Natural killer cell treated with Interleukin-12 subunit alpha and Interleukin-12 subunit beta and Interleukin-15 and Interleukin-18, amount 100 ng/mL, for 72 hours (primary cell): Measurements from ENCODE around the gene IL13. TPM values are rescaled to one million over a fixed set of nuclear protein-coding genes. Genes with fewer than 3 reads are reported as not detected.

Experiments used
- ATAC-seq, 2 donors: fragments of 150-1000 bp; cut with Tn5 transposase in 1 of 2; sonication (Bioruptor Pico), chemical (Tn5 transposase) in 1 of 2; 2 replicates each; pipeline ENCODE4 v1.10.0; 2021
- DNase-seq: peaks from one replicate; pipeline ENCODE4 v3.0.0; 2022; ENCODE audit warnings: low spot score
- H3K27ac Mint-ChIP-seq, 2 donors: 1 replicate in 1 of 2; 2 replicates in 1 of 2; pipeline ENCODE4 v1.8.0; 2022; ENCODE audit warnings: mixed read lengths in 2 of 2, mild to moderate bottlenecking in 1 of 2, moderate library complexity in 1 of 2
- H3K27me3 Mint-ChIP-seq, 2 donors: 1 replicate in 1 of 2; 2 replicates in 1 of 2; pipeline ENCODE4 v1.8.0; 2022; ENCODE audit warnings: mixed read lengths in 2 of 2
- H3K36me3 Mint-ChIP-seq: one replicate; pipeline ENCODE4 v1.8.0; 2022; ENCODE audit warnings: mixed read lengths
- H3K4me1 Mint-ChIP-seq, 2 donors: 1 replicate in 1 of 2; 2 replicates in 1 of 2; pipeline ENCODE4 v1.8.0; 2022; ENCODE audit warnings: low read depth in 2 of 2, mixed read lengths in 2 of 2, mild to moderate bottlenecking in 1 of 2
- H3K4me3 Mint-ChIP-seq: one replicate; pipeline ENCODE4 v1.8.0; 2022; ENCODE audit warnings: mixed read lengths
- H3K9me3 Mint-ChIP-seq: 2 replicates; pipeline ENCODE4 v1.8.0; 2022; ENCODE audit warnings: mixed read lengths
- total RNA-seq, 2 donors: library from RNA; stranded (reverse); gene quantifications; one replicate each; pipeline ENCODE4 v1.2.3, GENCODE V29; 2022

The IL13 gene
- total RNA-seq, 2 donors from 2014 or later: 8.4 to 19.6 TPM

DNA sequence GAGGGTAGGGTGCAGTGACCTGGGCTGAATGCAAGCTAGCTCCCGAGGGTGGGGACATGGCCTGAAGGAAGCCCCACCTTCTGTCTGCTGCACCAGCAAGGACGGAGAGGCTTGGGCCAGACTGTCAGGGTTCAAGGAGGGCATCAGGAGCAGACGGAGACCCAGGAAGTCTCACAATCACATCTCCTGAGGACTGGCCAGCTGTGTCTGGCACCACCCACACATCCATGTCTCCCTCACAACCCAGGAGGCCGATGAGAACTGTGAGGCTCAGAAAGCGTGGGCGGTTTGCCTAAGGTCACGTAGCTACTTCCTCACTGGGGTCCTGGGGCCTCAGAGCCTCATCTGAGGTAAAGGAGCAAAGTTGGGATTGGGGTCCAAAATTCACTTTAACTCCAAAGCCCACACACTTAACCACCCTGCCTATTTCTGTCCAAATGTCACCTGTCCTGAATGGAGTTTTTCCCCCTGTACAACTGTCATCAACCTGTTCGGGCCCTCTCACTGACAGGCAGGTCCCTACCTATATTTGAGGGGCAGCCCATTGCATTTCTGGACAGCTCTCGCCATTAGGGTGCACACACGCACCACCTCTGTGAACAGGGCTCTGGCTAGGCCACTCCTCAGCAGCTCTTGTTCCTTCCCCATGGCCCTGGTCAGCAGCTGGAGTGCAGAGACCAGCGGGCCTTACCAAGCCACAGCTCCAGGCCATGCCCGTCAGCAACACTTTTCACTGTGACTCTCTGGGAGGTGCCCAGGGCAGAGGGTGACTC is 3.4 kb downstream of the IL13 start:
- peaks cover 42 to 45% of the 10 kb centered on the region in 2 donors for H3K4me1 Mint-ChIP-seq
- peak overlapping the region; percentile 15 for H3K4me3 Mint-ChIP-seq
- H3K9me3 Mint-ChIP-seq: no peaks in the 10 kb centered on the region
- no peak for ATAC-seq
- DNase-seq: no peak
- H3K27me3 Mint-ChIP-seq: peaks cover 0 to 8% of the 10 kb centered on the region in 2 donors
- peak overlapping the region in 1 of 2 donors; percentile 14 for H3K27ac Mint-ChIP-seq
- no peaks in the 10 kb centered on the region for H3K36me3 Mint-ChIP-seq

DNA sequence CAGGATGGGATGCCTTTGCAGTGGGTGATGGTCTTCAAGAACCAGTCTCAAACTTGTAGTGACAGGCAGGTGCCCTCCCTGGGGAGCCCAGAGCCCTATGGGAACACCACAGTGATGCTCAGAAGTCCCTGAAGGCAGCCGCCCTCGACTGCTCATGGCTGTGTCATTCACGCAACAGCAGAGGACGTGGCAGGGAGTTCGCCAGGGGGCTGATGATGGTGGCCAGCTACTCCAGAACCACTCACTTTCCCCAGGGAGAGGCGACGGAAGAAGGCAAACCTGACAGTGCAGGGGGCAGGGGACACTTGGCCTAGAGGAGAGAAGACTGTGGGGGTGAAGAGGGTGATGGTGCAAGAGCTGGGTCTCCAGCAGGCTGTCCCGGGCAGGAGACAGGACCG is 4.0 kb downstream of the IL13 start:
- peaks cover 0 to 3% of the 10 kb centered on the region in 2 donors for H3K27me3 Mint-ChIP-seq
- ATAC-seq (no peak), DNase-seq (no peak)
- H3K36me3 Mint-ChIP-seq: no peaks in the 10 kb centered on the region
- peaks cover 36 to 39% of the 10 kb centered on the region in 2 donors for H3K4me1 Mint-ChIP-seq
- H3K27ac Mint-ChIP-seq: peak overlapping the region in 1 of 2 donors; percentile 14
- no peaks in the 10 kb centered on the region for H3K9me3 Mint-ChIP-seq
- H3K4me3 Mint-ChIP-seq: no peak overlapping the region

DNA sequence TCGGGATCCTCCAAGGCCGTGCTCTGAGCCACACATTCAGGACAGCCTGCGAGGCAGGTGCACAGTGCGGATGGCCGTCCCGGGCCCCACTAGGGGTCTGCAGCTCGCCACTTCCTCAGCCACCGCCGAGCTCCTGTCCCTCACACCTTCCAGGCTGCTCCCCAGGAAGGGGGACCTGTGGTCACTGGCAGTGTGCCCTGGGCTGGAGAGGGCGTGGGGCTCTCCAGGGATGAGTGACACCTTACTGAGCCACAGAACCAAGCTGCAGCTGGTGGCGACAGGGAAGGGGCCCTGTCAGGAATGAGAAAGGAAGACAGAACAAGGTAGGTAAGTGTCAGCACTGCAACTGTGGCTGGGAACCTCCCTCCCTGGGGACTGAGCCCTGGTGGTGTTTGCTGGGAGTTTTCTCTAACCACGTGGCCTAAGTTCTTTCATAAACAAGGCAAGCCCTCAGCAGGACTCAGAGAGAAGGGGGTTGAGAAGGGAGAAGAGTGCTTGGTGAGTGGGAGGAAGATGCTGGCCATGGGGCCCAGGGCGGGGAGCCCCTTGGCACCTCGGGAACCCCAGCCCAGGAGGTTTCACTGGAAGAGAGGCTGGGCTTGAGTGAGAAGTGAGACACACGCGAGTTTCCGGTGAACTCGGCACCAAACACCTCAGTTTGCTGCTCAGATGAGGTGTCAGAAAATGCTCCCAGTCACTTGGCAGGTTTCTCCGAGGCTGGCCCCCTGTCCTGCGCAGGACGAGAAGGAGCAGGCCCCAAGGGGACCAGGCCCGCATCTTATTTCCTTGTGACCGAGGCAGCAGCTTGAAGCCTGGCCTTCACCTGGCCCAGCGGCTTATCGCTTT is 5.2 kb downstream of the IL13 start:
- Mint-ChIP-seq H3K27ac (peak overlapping the region; percentile 74 to 85), H3K4me1 (peaks cover 29 to 33% of the 10 kb centered on the region in 2 donors), H3K36me3 (no peaks in the 10 kb centered on the region), H3K4me3 (peak overlapping the region; percentile 81), H3K9me3 (no peaks in the 10 kb centered on the region), H3K27me3 (peaks cover 0 to under 1% of the 10 kb centered on the region in 2 donors)
- DNase-seq (peak; percentile 68), ATAC-seq (peak; percentile 59 to 66)

DNA sequence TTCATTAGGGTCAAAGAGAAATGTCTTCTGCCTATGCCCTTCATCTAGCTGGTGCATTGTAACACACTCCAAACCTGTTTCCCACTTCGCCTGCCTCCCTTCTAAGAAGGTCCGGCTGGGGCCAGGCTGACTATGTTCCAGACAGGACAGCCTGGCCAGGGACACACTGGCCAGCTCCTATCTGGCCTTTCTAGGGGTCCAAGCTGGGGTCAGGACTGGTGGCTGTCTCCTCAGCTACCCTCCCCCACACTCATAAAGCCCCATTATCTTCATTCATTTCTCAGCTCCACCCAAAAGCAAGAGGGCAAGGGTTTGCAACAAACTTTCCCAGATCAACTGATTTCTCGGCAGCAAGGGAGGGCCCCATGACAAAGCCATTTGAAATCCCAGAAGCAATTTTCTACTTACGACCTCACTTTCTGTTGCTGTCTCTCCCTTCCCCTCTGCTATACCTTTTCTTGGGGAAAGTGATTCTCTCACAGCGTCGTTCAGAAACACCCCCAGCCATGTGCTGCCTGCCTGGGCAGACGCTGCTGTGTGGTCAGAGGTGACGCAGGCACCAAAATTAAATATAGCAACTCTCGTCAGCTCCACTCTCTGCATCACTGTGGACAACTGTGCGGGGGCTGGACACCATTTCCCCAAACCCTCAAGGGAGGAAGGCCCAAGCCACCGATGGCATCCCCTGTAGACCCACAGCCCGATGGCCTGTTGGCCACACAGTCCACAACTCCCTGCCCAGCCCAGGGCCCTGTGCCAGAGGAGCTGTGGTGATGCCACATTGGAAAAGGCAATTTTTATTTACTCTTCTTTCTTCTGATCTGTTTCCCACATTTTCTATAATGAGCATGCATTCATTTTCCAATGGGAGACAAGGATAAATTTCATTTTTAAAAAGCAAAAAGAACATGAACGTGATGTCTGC is 6.1 kb downstream of the IL13 start:
- H3K27me3 Mint-ChIP-seq: no peaks in the 10 kb centered on the region
- H3K36me3 Mint-ChIP-seq: no peaks in the 10 kb centered on the region
- peaks cover 28 to 32% of the 10 kb centered on the region in 2 donors for H3K4me1 Mint-ChIP-seq
- peak overlapping the region; percentile 74 to 85 for H3K27ac Mint-ChIP-seq
- H3K4me3 Mint-ChIP-seq: peak overlapping the region; percentile 81
- peak; percentile 58 to 70 for ATAC-seq
- H3K9me3 Mint-ChIP-seq: no peaks in the 10 kb centered on the region
- no peak for DNase-seq

DNA sequence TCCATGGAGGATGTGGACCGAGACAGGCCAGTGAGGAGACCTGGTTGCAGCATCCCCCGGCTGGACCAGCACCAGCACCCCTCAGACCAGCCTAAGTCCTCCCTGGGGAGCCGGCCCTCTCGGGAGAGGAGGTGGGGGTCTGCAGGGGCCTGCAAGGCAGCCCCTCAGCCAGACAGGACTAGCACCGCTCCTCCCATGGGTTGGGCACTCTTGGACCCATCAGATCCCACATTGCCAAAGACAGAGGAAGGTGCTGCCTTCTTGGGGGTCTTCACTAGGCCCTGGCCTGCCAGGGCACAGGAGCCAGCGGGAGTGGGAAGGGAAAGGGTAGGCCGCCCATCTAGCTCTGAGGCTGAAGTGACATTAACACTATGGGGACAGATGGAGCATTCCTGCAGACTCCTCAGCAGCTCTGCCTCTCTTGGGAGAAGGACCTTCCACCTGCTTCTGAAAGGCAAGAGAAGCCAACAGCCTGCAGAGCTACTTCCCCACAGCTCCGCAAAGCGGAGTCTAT is 6.8 kb downstream of the IL13 start:
- Mint-ChIP-seq H3K36me3 (no peaks in the 10 kb centered on the region), H3K27ac (peak overlapping the region; percentile 74 to 85), H3K4me1 (peaks cover 28 to 32% of the 10 kb centered on the region in 2 donors), H3K4me3 (peak overlapping the region; percentile 81), H3K27me3 (no peaks in the 10 kb centered on the region), H3K9me3 (no peaks in the 10 kb centered on the region)
- DNase-seq: no peak
- no peak for ATAC-seq

DNA sequence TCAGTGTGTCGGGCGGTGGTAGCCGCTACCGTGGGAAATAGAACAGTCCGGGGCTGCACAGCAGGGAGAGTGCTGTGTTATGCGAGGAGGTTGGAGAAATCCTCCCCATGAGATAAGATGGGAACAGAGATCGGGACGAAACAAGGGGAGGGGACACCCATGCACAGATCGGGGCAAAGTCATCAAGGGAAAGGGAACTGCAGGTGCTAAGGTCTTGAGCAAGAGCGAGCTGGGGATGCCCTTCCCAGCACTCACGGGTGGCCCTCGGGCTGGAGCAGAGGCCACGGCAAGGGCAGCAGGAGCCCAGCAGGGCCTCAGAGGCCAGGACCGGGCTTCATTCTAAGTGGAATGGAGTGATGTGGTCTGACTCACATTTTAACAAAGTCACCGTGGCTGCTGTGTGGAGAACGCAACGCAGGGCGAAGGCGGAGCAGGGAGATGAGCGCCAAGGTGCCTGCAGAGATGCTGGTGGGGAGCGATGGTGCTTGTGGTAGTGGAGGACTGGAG is 7.7 kb downstream of the IL13 start:
- H3K9me3 Mint-ChIP-seq: no peaks in the 10 kb centered on the region
- DNase-seq (no peak), ATAC-seq (no peak)
- H3K36me3 Mint-ChIP-seq: no peaks in the 10 kb centered on the region
- H3K27ac Mint-ChIP-seq: peak overlapping the region in 1 of 2 donors; percentile 6
- H3K4me1 Mint-ChIP-seq: peaks cover 26 to 32% of the 10 kb centered on the region in 2 donors
- H3K4me3 Mint-ChIP-seq: no peak overlapping the region
- H3K27me3 Mint-ChIP-seq: peaks cover 0 to 1% of the 10 kb centered on the region in 2 donors

DNA sequence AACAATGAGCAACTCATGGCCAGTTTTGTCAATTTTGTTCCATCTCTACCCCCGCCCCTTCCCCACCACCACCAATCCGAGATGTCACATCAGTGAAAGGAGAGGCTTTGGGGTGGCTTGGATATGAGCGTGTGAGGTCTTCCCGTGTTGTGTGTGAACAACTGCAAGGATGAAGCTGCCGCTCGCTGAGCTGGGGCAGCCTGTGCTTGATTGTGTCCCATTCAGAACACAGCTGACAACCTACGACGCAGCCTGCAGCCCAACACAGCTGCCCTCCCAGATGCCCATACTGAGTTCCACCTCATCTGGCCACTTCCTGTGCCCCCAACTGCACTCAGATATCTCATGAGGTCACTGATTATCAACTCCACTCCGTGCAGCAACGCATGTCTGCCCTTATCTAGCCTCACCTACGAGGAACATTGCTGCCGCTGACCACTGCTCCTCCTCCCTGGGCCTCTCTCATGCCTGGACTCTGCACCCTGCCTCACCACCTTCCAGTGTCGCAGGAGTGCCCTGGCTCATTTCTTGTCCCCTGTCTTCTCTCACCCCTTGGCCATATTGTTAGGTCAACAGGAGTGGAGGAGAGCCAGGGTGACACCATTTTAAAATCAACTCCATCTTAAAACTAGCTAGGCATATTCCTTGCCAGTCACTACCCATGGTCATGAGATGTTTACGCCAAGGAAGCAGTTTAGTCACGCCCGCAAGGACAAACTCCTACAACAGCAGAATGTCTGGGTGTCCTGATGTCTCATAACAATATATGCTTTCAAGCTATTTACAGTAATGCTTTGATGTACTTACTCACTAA is 8.5 kb downstream of the IL13 start:
- no peaks in the 10 kb centered on the region for H3K36me3 Mint-ChIP-seq
- ATAC-seq (peak in 1 of 2 donors; percentile 40), DNase-seq (no peak)
- no peak overlapping the region for H3K4me3 Mint-ChIP-seq
- H3K9me3 Mint-ChIP-seq: no peaks in the 10 kb centered on the region
- peaks cover 3 to 4% of the 10 kb centered on the region in 2 donors for H3K27me3 Mint-ChIP-seq
- H3K4me1 Mint-ChIP-seq: peaks cover 25 to 29% of the 10 kb centered on the region in 2 donors
- no peak overlapping the region for H3K27ac Mint-ChIP-seq

DNA sequence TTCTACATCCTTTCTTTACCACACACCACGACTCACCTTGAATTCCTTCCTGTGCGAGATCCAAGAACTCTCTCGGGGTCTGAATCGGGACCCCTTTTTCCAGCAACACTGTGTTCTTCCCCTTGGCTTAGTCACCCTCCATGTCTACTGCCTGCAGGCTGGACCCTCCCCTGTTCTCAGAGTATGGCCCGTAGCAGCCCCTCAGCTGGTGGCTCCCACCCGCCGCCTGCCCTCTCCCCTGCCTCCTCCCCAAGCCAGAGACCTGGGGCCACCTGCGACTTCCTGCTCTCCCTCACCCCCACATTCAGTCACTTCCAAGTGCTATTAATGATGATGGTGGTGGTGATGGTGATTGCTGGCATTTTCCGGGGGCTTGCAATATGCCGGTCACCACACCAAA is 9.3 kb downstream of the IL13 start:
- Mint-ChIP-seq H3K4me3 (no peak overlapping the region), H3K27ac (no peak overlapping the region), H3K9me3 (no peaks in the 10 kb centered on the region), H3K4me1 (peaks cover 22 to 23% of the 10 kb centered on the region in 2 donors), H3K27me3 (peaks cover 3 to 4% of the 10 kb centered on the region in 2 donors), H3K36me3 (no peaks in the 10 kb centered on the region)
- no peak for ATAC-seq
- DNase-seq: no peak

DNA sequence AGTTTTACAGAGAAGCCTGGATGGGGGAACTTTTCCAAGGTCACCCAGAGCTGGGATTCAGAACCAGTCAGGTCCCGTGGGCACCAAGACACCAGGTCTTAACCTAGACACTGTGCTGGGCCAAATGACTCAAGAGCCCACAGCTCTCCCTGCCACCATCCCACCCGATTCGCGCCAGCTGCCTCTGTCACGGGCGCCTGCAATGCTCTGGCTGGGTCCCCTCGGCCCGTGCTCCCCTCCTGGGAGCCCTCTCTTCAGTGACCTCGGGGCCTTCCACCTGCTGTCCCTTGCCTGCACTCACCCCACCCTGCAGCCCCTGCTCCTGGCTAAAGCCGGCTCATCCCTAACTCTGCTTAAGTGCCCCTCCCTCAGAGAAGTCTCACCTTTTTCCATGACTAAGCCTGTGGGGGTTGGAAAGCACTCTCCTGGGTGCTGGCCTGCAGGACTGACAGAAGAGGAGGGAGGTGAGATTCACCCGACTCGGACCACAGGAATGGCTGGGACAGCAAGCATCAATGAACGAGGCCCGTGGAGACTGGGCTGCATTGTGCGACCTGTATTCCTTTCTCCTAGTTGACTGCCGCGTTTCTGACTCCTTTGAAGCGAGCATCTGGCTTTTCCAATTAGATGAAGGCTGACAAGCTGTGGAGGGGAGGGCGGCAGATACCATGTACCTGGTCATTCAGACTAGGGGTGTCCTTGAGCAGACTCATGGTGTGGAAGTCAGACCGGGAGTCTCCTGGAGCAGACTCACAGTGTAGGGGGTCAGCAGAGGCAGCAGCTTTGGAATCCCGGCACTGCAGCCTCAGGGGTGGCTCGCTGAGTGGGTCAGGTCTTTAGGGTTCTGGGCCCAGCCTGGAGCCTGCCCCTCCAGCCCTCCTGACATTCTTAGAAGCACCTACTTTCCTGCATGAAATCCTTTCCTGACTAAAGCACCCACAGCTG is 10.1 kb downstream of the IL13 start:
- H3K4me3 Mint-ChIP-seq: no peak overlapping the region
- DNase-seq (no peak), ATAC-seq (no peak)
- H3K36me3 Mint-ChIP-seq: no peaks in the 10 kb centered on the region
- H3K27me3 Mint-ChIP-seq: peaks cover 3 to 4% of the 10 kb centered on the region in 2 donors
- no peak overlapping the region for H3K27ac Mint-ChIP-seq
- peaks cover 17 to 18% of the 10 kb centered on the region in 2 donors for H3K4me1 Mint-ChIP-seq
- no peaks in the 10 kb centered on the region for H3K9me3 Mint-ChIP-seq

DNA sequence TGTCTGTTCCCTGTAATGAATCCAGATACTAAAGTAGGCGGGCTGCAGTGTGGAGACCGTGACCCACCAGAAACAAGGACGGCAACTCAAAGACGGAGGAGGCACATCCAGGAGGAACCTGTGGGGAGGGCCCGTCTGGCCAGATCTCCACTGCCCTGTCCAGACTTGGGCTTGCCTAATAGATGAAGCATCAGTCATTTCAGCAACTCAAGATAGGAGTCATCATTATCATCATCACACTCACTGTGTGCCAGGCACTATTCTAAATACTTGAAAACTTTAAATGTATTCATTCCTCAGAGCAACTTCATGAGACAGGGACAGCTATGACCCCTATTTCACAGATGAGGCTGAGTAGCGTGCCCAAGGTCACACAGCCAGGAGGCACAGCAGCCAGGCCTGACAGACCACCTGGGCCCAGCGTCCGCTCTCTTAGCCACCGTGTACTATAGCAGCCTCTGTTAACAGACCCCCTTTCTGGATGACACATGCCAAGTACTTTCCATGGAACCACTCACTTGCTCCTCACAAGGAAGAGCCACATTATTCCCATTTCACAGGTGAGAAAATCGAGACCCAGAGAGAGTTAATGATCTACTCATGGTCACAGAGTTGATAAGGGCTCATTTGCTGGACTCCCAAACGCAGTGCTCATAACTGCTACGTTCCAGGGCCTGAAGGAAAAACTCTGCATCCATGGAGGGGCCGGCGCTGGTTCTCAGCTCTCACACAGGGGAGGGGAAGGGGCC is 10.9 kb downstream of the IL13 start:
- Mint-ChIP-seq H3K9me3 (no peaks in the 10 kb centered on the region), H3K36me3 (no peaks in the 10 kb centered on the region), H3K4me3 (no peak overlapping the region), H3K27me3 (peaks cover 3 to 4% of the 10 kb centered on the region in 2 donors), H3K4me1 (peaks cover 9 to 11% of the 10 kb centered on the region in 2 donors), H3K27ac (no peak overlapping the region)
- ATAC-seq (no peak), DNase-seq (no peak)

DNA sequence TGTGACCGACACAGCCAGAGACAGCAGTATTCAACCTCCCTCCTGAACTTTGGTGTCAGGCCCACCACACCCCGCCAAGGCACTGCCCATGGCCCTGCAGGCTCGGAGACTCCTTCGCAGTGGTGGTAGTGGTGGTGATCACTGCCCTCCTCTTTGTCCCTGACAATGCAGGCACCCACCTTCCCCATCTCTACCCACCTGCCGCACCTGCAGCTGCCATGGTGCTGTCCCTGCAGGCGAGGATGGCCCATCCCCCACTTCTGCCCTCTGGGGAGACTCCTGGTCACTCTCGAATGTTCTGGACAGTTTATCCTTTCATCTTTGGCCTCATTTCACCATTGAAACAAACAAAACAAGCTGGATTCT is 11.5 kb downstream of the IL13 start:
- no peak overlapping the region for H3K4me3 Mint-ChIP-seq
- no peaks in the 10 kb centered on the region for H3K36me3 Mint-ChIP-seq
- H3K9me3 Mint-ChIP-seq: no peaks in the 10 kb centered on the region
- H3K4me1 Mint-ChIP-seq: peaks cover 4 to 5% of the 10 kb centered on the region in 2 donors
- ATAC-seq (no peak), DNase-seq (no peak)
- peaks cover 3 to 4% of the 10 kb centered on the region in 2 donors for H3K27me3 Mint-ChIP-seq
- H3K27ac Mint-ChIP-seq: no peak overlapping the region
